Myocyte (in vitro differentiated cells): ENCODE data around the gene HTR2C. TPM values are rescaled to one million over a fixed set of nuclear protein-coding genes. Genes with fewer than 3 reads are reported as not detected.

ENCODE experiments used
- microRNA counts: library from miRNA; unstranded; fragments of <30 nt; microRNA quantifications from one replicate; lab custom pipeline; 2016
- microRNA-seq: library from miRNA; unstranded; fragments of <30 nt; microRNA quantifications from one replicate; pipeline ENCODE4, GENCODE V29; 2016
- total RNA-seq: library from RNA; depleted of rRNA; stranded (reverse); fragments of >200 nt; gene quantifications from 2 replicates; pipeline ENCODE4 v1.2.3, GENCODE V29; 2014

Gene HTR2C
- total RNA-seq, 1 donor from 2014 or later: not detected

MicroRNA genes within 50 kb of the gene (microRNA counts, 767-probe panel; counts per million panel counts)
- microRNA hsa-miR-1264 (lab: Ali Mortazavi, UCI): not detected
- microRNA hsa-miR-1298 (lab: Ali Mortazavi, UCI): not detected
- microRNA hsa-miR-1911-5p (lab: Ali Mortazavi, UCI): not detected
- not detected for microRNA hsa-miR-1912 (lab: Ali Mortazavi, UCI)
- not detected for microRNA hsa-miR-448 (lab: Ali Mortazavi, UCI)
- microRNA hsa-miR-764 (lab: Ali Mortazavi, UCI): not detected

Small RNA genes within 50 kb of the gene (microRNA-seq; reads per million reads assigned to microRNA genes)
- gene MIR1264 (not detected), gene MIR1298 (not detected), gene MIR1911 (not detected), gene MIR1912 (not detected), gene MIR448 (not detected), gene MIR764 (not detected)
